Right lobe of liver (tissue), 6 donors: ENCODE data around the gene ARTN. TPM values are rescaled to one million over a fixed set of nuclear protein-coding genes. Genes with fewer than 3 reads are reported as not detected.
A peak's percentile ranks its signal among the peaks of the same experiment; 100 is the strongest.

Source experiments
- ATAC-seq, 4 donors: fragments of 200-7000 bp; cut with Tn5 transposase; one replicate each; pipeline ENCODE4 v1.9.1; 2020; ENCODE audit warnings: mild to moderate bottlenecking in 4 of 4, moderate library complexity in 4 of 4
- DNase-seq, 3 donors: peaks; one replicate each; pipeline ENCODE4 v3.0.0-alpha.2; 2020
- H3K27ac ChIP-seq, 3 donors: fragments of 200-600 bp; one replicate each; pipeline ENCODE4 v1.8.0; 2022
- H3K27me3 ChIP-seq, 2 donors: fragments of 200-600 bp; one replicate each; pipeline ENCODE4 v1.8.0; 2022
- H3K36me3 ChIP-seq, 4 donors: fragments of 200-600 bp; sonication (generic) in 1 of 4; one replicate each; pipeline versions ENCODE4 v1.5.1 to v1.8.0; 2017 to 2022; ENCODE audit warnings: control low read depth in 1 of 4
- H3K4me1 ChIP-seq, 4 donors: fragments of 200-600 bp; sonication (generic) in 1 of 4; one replicate each; pipeline versions ENCODE4 v1.5.1 to v1.8.0; 2017 to 2022; ENCODE audit warnings: control low read depth in 1 of 4
- H3K4me3 ChIP-seq, 3 donors: fragments of 200-600 bp; one replicate each; pipeline ENCODE4 v1.8.0; 2022
- H3K9me3 ChIP-seq, 4 donors: fragments of 200-600 bp; sonication (generic) in 1 of 4; one replicate each; pipeline versions ENCODE4 v1.5.1 to v1.8.0; 2017 to 2022; ENCODE audit warnings: control low read depth in 1 of 4
- CTCF ChIP-seq, 4 donors: fragments of 200-600 bp in 3 of 4; fragments of 450-650 bp in 1 of 4; IDR thresholded peaks; one replicate each; pipeline versions ENCODE4 v1.5.1 to v1.8.0; 2016 to 2022; ENCODE audit warnings: antibody characterized with exemption in 4 of 4, mild to moderate bottlenecking in 2 of 4
- POLR2A ChIP-seq: fragments of 450-650 bp; IDR thresholded peaks from one replicate; pipeline ENCODE4 v1.6.1; 2017; ENCODE audit warnings: antibody characterized with exemption, mild to moderate bottlenecking
- WGBS: methylation state at CpG from one replicate; pipeline ENCODE4 v1.1.6; 2018; ENCODE audit warnings: low coverage, low lambda C conversion rate; ENCODE audit not compliant: insufficient coverage; ENCODE audit errors: missing lambda C conversion rate; 5-methylcytosine and 5-hydroxymethylcytosine counted together
- intact Hi-C, 2 donors: fragments of 100-400 bp; cut with DNase I; formaldehyde crosslinking; loops; one replicate each; pipeline versions ENCODE4 v1.11.2 to v1.14.1; 2022
- total RNA-seq, 6 experiments: library from RNA; depleted of rRNA in 2 of 6; stranded (reverse); fragments of >200 nt in 2 of 6; fragmentation: NEBNext Ultra II Directional in 3 of 6; extraction: Animal tissue kit (Norgen Biotek cat#: 25700) in 3 of 6; gene quantifications; one replicate each; pipeline versions ENCODE4 v1.1.0 to v1.2.4, GENCODE V29; 2016 to 2023
- donor health status: DM: no; HTN: yes; CAD: no.
- donor health status: DM: no; HTN: no; CAD: no.
- donor health status: DM: no; HTN: no; CAD: no.
- donor health status: DM: no; HTN: yes; CAD: no.
- donor health status: DM: no; HTN: yes; CAD: no.

Gene ARTN
- total RNA-seq, 6 experiments from 2014 or later: 0.31 to 0.32 (median 0.31) TPM; not detected in 3

DNA sequence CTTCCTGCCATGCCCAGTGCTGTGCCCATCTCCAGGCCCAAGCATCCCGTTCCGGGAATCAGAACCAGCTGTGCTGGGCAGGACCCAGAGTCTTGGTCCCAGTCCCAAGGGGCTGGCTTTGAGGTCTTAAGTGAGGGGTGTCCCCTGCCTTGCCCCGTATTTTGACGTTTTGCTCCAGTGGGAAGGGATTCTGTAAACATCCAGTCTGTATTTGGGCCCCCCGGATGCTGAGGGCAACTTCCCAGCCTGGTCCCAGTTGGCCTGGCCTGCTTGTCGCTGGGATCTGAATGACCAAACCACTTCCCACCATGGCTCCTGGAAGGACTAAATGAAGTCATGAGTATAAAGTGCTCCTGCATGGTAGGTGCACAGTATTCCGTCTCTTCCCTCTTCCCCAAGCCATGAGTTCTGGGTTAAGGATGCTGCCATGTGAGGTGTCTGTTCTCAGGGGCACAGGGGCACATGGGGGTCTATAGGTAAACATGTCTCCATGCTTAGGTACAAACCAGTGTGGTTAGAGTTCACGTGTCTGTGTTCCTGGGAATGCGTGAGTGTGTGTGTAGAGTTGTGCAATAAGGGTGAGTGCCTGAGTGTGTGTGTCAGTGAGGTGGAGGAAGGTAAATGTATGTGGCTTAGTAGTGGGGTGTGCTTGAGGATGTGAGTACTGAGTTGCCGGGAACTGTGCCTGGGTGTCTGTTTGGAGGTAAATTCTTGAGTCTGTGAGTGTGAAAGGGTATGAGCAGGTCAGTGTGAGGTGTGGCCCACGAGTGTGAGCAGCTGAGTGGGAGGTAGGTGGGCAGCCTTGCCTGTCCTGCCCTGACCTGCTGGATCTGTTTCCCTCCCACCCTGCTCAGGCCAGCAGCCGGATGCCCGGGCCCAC lies 46.9 kb downstream of the ARTN start:
- H3K4me3 ChIP-seq: peak overlapping the region; percentile 70 to 71 (median 70)
- H3K27ac ChIP-seq: no peak overlapping the region
- peak in 1 of 4 donors; percentile 7 for ATAC-seq
- H3K36me3 ChIP-seq: peaks cover 0 to 14% (median 5%) of the 10 kb centered on the region in 4 donors
- TF ChIP-seq POLR2A: no peak
- intact Hi-C loops: no loop called here
- 41% methylated on average over 3 of the region's 13 CpGs for WGBS
- DNase-seq: peak in 1 of 3 donors; percentile 49
- H3K4me1 ChIP-seq: peaks cover 0 to 38% (median 13%) of the 10 kb centered on the region in 4 donors
- no peaks in the 10 kb centered on the region for H3K27me3 ChIP-seq
- H3K9me3 ChIP-seq: no peaks in the 10 kb centered on the region

DNA sequence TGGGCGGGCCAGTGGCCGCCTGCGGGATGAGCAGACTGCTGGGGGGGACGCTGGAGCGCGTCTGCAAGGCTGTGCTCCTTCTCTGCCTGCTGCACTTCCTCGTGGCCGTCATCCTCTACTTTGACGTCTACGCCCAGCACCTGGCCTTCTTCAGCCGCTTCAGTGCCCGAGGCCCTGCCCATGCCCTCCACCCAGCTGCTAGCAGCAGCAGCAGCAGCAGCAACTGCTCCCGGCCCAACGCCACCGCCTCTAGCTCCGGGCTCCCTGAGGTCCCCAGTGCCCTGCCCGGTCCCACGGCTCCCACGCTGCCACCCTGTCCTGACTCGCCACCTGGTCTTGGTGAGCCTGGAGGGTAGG lies 47.5 kb downstream of the ARTN start:
- Histone ChIP-seq H3K36me3 (peaks cover 0 to 14% (median 5%) of the 10 kb centered on the region in 4 donors), H3K27ac (no peak overlapping the region), H3K9me3 (no peaks in the 10 kb centered on the region), H3K4me3 (no peak overlapping the region), H3K4me1 (peaks cover 0 to 32% (median 10%) of the 10 kb centered on the region in 4 donors), H3K27me3 (no peaks in the 10 kb centered on the region)
- intact Hi-C loops: no loop called here
- TF ChIP-seq CTCF (IDR thresholded peaks at IDR 0.05) (no peak), POLR2A (no peak)
- ATAC-seq (no peak), DNase-seq (no peak)
- 85% methylated on average over 7 of the region's 20 CpGs for WGBS

DNA sequence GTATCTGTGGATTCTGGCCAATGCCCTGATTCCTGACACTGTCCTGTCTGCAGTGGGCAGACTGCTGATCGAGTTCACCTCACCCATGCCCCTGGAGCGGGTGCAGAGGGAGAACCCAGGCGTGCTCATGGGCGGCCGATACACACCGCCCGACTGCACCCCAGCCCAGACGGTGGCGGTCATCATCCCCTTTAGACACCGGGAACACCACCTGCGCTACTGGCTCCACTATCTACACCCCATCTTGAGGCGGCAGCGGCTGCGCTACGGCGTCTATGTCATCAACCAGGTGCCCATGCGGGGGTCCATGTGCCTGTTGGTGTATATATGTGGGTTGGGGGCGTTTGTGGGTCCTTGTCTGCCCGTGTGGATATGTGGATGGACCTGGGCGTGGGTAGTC lies 48.0 kb downstream of the ARTN start:
- H3K27me3 ChIP-seq: no peaks in the 10 kb centered on the region
- no peaks in the 10 kb centered on the region for H3K9me3 ChIP-seq
- no peak for TF ChIP-seq POLR2A
- TF ChIP-seq CTCF (IDR thresholded peaks at IDR 0.05): no peak
- H3K4me3 ChIP-seq: no peak overlapping the region
- no peak for ATAC-seq
- intact Hi-C loops: no loop called here
- peaks cover 0 to 9% (median 5%) of the 10 kb centered on the region in 4 donors for H3K36me3 ChIP-seq
- WGBS: no CpG with 5 or more reads among the region's 20 CpGs
- no peak for DNase-seq
- H3K27ac ChIP-seq: no peak overlapping the region
- peaks cover 0 to 30% (median 7%) of the 10 kb centered on the region in 4 donors for H3K4me1 ChIP-seq

GRCh38 chr1:43982241-43982640 lies 48.6 kb downstream of the ARTN start:
- no peaks in the 10 kb centered on the region for H3K27me3 ChIP-seq
- no peak overlapping the region for H3K4me3 ChIP-seq
- peaks cover 0 to 3% (median 1%) of the 10 kb centered on the region in 4 donors for H3K36me3 ChIP-seq
- H3K4me1 ChIP-seq: peaks cover 0 to 30% (median 7%) of the 10 kb centered on the region in 4 donors
- TF ChIP-seq CTCF (IDR thresholded peaks at IDR 0.05) (no peak), POLR2A (no peak)
- intact Hi-C loops: no loop called here
- DNase-seq (no peak), ATAC-seq (no peak)
- H3K27ac ChIP-seq: no peak overlapping the region
- no peaks in the 10 kb centered on the region for H3K9me3 ChIP-seq
- 94% methylated on average over 2 of the region's 8 CpGs for WGBS

- H3K9me3 ChIP-seq: no peaks in the 10 kb centered on the region
- H3K36me3 ChIP-seq: peaks cover 0 to 2% (median 0%) of the 10 kb centered on the region in 4 donors
- DNase-seq (no peak), ATAC-seq (no peak)
- intact Hi-C loops: no loop called here
- no peak overlapping the region for H3K4me3 ChIP-seq
- 70% methylated on average over 14 of the region's 15 CpGs for WGBS
- TF ChIP-seq CTCF (IDR thresholded peaks at IDR 0.05) (no peak), POLR2A (no peak)
- H3K4me1 ChIP-seq: peaks cover 0 to 30% (median 5%) of the 10 kb centered on the region in 4 donors
- H3K27ac ChIP-seq: no peak overlapping the region
- H3K27me3 ChIP-seq: no peaks in the 10 kb centered on the region
Measured at GRCh38 chr1:43982808-43983207, 49.2 kb downstream of the ARTN start.
